ENCODE data around the gene PKP3.

PKP3 gene

DNA sequence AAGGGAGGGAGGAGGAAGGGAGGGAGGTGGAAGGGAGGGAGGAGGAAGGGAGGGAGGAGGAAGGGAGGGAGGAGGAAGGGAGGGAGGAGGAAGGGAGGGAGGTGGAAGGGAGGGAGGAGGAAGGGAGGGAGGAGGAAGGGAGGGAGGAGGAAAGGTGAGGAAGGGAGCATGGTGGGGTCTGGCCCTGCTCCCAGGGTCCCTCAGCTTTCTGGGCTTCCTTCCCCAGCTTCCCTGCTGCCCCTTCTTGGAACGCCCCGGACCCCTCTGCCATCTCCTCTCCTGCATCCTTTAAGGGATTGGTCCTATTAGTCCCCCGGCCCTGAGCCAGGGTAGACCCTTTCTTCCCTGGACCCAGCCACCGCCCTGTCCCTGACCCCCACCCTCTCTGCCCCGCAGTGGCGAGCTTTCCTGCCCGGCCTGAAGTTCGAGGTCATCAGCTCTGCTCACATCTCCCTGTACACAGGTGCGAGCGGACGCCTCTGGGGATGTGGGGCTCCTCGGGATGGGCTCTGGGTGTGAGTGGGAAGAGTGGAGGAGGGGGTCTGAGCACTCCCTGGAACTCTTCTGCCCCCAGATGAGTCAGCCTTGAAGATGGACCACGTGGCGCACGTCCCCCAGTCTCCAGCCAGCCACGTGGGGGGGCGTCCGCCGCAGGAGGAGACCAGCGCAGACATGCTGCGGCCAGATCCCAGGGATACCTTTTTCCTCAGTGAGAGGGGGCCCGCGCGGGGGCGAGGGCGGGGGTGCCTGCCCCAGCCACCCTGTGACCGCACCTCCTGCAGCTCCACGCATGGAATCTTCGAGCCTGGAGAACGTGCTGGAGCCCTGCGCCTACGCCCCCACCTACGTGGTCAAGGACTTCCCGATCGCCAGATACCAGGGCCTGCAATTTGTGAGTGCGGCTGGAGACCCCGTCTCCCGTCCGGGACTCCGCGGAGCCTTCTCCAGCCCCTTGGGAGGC, 18.7 kb upstream of the PKP3 start:
- DNase-seq = no peak
- H3K27me3 ChIP-seq (ENCODE audit: insufficient read depth, low read depth, severe bottlenecking) = no peaks in the 10 kb centered on the region
- TF ChIP-seq, protein P1, sequence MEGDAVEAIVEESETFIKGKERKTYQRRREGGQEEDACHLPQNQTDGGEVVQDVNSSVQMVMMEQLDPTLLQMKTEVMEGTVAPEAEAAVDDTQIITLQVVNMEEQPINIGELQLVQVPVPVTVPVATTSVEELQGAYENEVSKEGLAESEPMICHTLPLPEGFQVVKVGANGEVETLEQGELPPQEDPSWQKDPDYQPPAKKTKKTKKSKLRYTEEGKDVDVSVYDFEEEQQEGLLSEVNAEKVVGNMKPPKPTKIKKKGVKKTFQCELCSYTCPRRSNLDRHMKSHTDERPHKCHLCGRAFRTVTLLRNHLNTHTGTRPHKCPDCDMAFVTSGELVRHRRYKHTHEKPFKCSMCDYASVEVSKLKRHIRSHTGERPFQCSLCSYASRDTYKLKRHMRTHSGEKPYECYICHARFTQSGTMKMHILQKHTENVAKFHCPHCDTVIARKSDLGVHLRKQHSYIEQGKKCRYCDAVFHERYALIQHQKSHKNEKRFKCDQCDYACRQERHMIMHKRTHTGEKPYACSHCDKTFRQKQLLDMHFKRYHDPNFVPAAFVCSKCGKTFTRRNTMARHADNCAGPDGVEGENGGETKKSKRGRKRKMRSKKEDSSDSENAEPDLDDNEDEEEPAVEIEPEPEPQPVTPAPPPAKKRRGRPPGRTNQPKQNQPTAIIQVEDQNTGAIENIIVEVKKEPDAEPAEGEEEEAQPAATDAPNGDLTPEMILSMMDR (IDR thresholded peaks at IDR 0.05; ENCODE audit: low read depth, low read length) = no peak
- no peaks in the 10 kb centered on the region for H3K9me3 ChIP-seq (ENCODE audit: severe bottlenecking)
- peaks cover 70% of the 10 kb centered on the region for H3K36me3 ChIP-seq
- H3K4me3 ChIP-seq (ENCODE audit: low read depth, low read length) = no peak overlapping the region
- no peak overlapping the region for H3K27ac ChIP-seq

DNA sequence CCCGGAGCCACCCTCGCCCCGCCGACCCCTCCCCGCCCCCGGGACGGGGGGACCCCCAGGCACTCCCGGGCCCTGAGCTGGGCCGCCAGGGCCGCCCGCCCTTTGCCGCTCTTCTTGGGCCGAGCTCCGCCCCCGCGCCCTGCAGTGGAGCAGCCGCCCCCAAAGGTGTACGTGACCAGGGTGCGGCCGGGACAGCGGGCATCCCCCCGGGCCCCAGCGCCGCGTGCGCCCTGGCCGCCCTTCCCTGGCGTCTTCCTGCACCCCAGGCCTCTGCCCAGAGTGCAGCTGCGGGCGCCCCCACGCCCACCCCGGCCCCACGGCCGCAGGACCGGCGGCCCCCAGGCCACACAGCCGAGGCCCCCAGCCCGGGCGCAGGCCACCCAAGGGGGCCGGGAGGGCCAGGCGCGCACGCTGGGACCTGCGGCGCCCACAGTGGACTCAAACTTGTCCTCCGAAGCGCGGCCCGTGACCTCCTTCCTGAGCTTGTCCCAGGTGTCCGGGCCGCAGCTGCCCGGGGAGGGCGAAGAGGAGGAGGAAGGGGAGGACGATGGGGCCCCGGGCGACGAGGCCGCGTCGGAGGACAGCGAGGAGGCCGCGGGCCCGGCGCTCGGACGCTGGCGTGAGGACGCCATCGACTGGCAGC, 17.4 kb upstream of the PKP3 start:
- H3K27me3 ChIP-seq (ENCODE audit: insufficient read depth, low read depth, severe bottlenecking) = no peaks in the 10 kb centered on the region
- H3K4me3 ChIP-seq (ENCODE audit: low read depth, low read length) = no peak overlapping the region
- H3K27ac ChIP-seq = no peak overlapping the region
- TF ChIP-seq, protein P1 (IDR thresholded peaks at IDR 0.05; ENCODE audit: low read depth, low read length) = no peak
- H3K9me3 ChIP-seq (ENCODE audit: severe bottlenecking) = no peaks in the 10 kb centered on the region
- peaks cover 70% of the 10 kb centered on the region for H3K36me3 ChIP-seq
- DNase-seq = no peak

DNA sequence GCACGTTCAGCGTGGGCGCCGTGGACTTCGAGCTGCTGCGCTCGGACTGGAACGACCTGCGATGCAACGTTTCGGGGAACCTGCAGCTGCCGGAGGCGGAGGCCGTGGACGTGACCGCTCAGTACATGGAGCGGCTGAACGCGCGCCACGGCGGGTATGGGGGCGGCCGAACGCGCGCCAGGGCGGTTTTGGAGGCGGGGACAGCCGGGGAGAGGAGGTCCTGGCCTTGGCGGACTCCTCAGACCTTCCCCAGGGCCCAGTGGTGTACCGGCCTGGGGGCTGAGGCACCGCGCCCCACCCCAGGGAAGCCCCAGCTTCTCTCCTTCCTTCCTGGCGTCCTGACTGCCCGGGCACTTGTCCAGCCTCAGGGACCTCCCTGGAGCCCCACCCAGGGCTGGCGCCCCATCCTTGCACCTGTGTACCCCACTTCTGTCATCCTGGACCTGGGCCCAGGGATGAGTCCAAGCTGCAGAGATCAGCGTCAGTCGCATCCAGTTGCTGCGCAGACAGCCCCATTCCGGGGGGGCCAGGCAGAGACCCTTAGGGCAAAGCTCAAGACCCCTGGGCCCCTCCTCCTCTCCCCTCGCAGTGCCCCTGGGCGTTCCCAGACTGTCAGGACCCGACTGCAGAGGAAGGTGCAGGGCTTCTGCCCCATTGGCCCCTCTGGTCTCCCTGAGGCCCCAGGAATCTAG, 16.7 kb upstream of the PKP3 start:
- no peak overlapping the region for H3K27ac ChIP-seq
- H3K27me3 ChIP-seq (ENCODE audit: insufficient read depth, low read depth, severe bottlenecking) = no peaks in the 10 kb centered on the region
- no peak for DNase-seq
- peaks cover 72% of the 10 kb centered on the region for H3K36me3 ChIP-seq
- TF ChIP-seq, protein P1 (IDR thresholded peaks at IDR 0.05; ENCODE audit: low read depth, low read length) = no peak
- no peaks in the 10 kb centered on the region for H3K9me3 ChIP-seq (ENCODE audit: severe bottlenecking)
- H3K4me3 ChIP-seq (ENCODE audit: low read depth, low read length) = no peak overlapping the region

DNA sequence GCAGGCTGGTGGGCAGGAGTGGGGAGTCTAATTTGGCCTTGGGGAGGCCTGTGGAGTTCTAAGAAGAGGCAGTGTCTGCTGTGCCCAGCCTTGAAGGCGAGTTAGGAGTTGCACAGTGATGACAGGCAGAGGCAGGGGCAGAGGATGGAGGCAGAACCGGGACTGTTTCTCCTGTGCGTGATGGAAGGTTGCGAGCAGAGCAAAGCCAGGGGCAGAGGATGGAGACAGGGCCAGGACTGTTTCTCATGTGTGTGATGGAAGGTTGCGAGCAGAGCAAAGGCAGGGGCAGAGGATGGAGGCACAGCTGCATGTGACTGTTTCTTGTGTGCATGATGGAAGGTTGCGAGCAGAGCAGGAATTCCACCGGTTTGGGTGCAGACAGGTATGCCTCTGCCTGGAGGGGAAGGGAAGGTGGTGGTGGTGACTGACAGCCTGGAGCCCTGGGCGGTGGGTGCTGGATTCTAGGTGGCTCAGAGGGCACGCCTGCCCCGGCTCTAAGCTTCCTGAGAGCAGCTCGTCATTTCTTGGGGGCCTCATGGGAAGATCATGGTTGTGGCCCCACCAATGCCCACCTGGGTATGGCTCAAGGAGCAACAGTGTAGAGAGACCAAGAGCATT, 16.0 kb upstream of the PKP3 start:
- DNase-seq = no peak
- no peaks in the 10 kb centered on the region for H3K9me3 ChIP-seq (ENCODE audit: severe bottlenecking)
- no peaks in the 10 kb centered on the region for H3K27me3 ChIP-seq (ENCODE audit: insufficient read depth, low read depth, severe bottlenecking)
- TF ChIP-seq, protein P1 (IDR thresholded peaks at IDR 0.05; ENCODE audit: low read depth, low read length) = no peak
- no peak overlapping the region for H3K4me3 ChIP-seq (ENCODE audit: low read depth, low read length)
- H3K36me3 ChIP-seq = peaks cover 69% of the 10 kb centered on the region
- no peak overlapping the region for H3K27ac ChIP-seq

DNA sequence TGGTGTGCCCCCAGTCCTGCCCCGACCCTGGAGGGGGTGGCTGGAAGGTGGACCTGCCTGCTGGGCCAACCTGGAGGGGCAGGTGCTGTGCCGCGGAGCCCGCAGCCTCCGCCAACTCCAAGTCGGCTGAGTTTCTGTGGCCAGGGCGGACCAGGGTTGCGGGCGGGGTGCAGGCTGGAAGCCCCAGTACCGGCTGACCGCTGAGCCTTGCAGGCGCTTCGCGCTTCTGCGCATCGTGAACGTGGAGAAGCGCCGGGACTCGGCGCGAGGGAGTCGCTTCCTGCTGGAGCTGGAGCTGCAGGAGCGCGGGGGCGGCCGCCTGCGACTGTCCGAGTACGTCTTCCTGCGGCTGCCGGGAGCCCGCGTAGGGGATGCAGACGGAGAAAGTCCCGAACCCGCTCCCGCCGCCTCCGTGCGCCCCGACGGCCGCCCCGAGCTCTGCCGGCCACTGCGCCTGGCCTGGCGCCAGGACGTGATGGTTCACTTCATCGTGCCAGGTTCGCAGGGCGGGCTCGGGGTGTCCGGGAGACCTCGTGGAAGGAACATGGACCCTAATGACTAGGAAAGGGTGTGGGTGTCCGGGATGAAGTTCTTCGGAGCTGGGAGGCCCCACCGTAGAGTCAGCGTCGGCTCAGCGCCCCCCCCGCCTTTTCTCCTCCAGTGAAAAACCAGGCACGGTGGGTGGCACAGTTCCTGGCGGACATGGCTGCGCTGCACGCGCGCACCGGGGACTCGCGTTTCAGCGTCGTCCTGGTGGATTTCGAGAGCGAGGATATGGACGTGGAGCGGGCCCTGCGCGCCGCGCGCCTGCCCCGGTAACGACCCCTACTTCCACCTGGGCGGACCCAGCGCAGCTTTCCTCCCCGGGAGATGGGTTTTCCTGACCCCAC, 14.6 kb upstream of the PKP3 start:
- Histone ChIP-seq H3K27ac (no peak overlapping the region), H3K36me3 (peaks cover 59% of the 10 kb centered on the region), H3K27me3 (ENCODE audit: insufficient read depth, low read depth, severe bottlenecking) (no peaks in the 10 kb centered on the region), H3K9me3 (ENCODE audit: severe bottlenecking) (no peaks in the 10 kb centered on the region), H3K4me3 (ENCODE audit: low read depth, low read length) (no peak overlapping the region)
- TF ChIP-seq, protein P1 (IDR thresholded peaks at IDR 0.05; ENCODE audit: low read depth, low read length) = no peak
- no peak for DNase-seq

Data from WERI-Rb-1 (cell line).